ENCODE results near the gene ADSL.

DNA sequence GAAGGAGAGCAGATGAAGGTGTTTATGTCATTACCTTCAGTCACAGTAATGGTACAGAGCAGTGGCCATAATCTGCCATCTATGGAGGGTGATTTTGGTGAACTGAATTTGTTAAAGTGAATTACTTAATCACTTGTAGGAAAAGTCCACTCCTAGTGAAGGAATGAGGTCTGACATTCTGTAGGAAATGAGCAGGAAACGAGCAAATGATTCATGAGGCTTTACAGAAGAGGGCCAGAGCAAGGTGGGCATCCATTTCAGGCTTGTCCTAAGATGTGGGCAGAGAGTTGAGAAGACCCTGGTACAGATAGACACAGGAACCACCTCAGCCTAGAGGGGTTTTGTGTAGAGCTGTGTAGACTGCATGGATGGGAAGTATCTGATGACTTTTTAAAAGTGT lies 18.1 kb downstream of the ADSL start:
- TF ChIP-seq EZH2 (IDR thresholded peaks at IDR 0.05) = no peak
- TF ChIP-seq, protein P1, sequence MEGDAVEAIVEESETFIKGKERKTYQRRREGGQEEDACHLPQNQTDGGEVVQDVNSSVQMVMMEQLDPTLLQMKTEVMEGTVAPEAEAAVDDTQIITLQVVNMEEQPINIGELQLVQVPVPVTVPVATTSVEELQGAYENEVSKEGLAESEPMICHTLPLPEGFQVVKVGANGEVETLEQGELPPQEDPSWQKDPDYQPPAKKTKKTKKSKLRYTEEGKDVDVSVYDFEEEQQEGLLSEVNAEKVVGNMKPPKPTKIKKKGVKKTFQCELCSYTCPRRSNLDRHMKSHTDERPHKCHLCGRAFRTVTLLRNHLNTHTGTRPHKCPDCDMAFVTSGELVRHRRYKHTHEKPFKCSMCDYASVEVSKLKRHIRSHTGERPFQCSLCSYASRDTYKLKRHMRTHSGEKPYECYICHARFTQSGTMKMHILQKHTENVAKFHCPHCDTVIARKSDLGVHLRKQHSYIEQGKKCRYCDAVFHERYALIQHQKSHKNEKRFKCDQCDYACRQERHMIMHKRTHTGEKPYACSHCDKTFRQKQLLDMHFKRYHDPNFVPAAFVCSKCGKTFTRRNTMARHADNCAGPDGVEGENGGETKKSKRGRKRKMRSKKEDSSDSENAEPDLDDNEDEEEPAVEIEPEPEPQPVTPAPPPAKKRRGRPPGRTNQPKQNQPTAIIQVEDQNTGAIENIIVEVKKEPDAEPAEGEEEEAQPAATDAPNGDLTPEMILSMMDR (IDR thresholded peaks at IDR 0.05) = no peak
- no peak for TF ChIP-seq EZH2phosphoT487 (IDR thresholded peaks at IDR 0.05)
